ENCODE results near the gene HOXA9. TPM values are rescaled to one million over a fixed set of nuclear protein-coding genes. Genes with fewer than 3 reads are reported as not detected.

The HOXA9 gene
- total and polyA plus RNA-seq, 10 of the 15 experiments (the other 5 are each of a cell fraction or from before 2014, with no cell fraction given) = not detected

DNA sequence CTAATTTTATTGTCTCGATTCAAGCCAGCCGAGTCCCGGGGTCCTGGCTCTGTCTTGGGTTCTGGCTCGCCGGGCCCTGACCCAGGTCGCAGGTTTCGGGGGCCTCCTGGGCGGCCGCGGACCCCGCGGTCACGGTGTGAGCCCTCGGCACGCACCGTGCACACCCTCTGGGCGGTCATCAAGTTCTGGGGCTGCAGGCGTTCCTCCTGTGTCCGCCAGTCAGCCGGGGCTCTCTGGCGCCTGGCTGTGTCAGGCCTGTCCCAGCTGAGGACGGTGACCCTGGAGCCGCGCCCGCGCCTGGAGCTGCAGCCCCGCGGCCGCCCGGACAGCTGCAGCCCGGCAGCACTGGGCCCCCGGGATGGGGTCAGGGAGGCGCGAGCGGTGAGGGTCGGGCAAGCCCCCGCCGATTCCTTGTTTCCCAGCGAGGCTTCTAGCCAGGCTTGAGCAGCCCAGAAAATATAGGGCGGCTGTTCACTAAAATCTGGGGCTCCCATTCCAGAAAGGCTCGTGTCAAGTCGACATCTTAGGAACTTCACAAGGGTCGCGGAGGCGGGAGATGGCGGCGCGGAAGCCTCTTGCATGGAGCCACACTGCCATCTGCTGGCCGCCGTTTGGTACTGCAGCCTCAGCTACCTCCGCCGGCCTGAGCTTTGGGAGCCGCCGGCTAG is 4.7 kb downstream of the HOXA9 start (continued):
- TF ChIP-seq WRNIP1 (IDR thresholded peaks at IDR 0.05; ENCODE audit: borderline replicate concordance, low read depth, low read length) (no peak), SPI1 (IDR thresholded peaks at IDR 0.05; ENCODE audit: borderline replicate concordance, insufficient read depth, low read depth, low read length) (no peak), SIN3A (IDR thresholded peaks at IDR 0.05; ENCODE audit: low read depth, low read length) (no peak), NFIC (IDR thresholded peaks at IDR 0.05; ENCODE audit: low read depth, low read length) (no peak)

DNA sequence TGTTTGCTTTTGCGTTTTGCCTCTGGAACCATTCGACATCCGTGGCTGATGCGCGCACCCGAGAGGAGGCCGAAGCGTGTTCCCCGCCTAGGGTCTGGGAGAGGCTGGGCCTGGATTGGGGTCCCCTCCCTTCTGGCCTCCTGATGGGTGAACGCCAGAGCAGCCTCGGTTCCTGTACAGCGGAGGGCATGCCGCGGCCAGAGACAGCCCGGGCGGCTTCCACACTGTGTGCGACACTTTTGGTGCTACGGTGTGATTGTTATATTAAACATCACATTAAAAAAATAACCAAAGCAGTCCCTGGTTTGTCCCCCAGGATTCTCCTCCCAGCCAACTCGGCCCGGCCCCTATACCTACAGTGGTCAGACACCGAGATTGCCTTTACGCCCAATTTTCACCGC is 5.2 kb downstream of the HOXA9 start:
- ChIA-PET RAD21 (ENCODE audit: unreplicated experiment) (interaction anchor here (1.1 to 3.8 kb wide), 11 partner anchors 64 to 1267 kb away, joined by 4 to 46 read pairs (median 5); partner anchors contain the start of gene HOXA1), POLR2A (interaction anchor here (0.7 kb wide), 1 partner anchor 293 kb away, joined by 3 read pairs; no protein-coding TSS in a partner anchor), CTCF (interaction anchor here (0.8 to 4.6 kb wide), 23 partner anchors 10 to 1267 kb away, joined by 3 to 100 read pairs (median 7); partner anchors contain the start of gene HOXA3), SMC1A (ENCODE audit: uncharacterized antibody, unreplicated experiment) (interaction anchor here (1.0 to 2.2 kb wide), 8 partner anchors 10 to 1077 kb away, joined by 3 to 15 read pairs (median 6); no protein-coding TSS in a partner anchor)
- 3% methylated on average over 22 of the region's 23 CpGs for WGBS (ENCODE audit: insufficient coverage, insufficient replicate concordance, low lambda C conversion rate, missing lambda C conversion rate)
- no peaks in the 10 kb centered on the region for H4K20me1 ChIP-seq (ENCODE audit: control insufficient read depth, insufficient read depth)
- no peak for TF ChIP-seq MEF2A (IDR thresholded peaks at IDR 0.05; ENCODE audit: insufficient read depth, low read depth, low read length)
- TF ChIP-seq PAX5 (IDR thresholded peaks at IDR 0.05; ENCODE audit: borderline replicate concordance, low read depth, low read length) = no peak
- TF ChIP-seq, protein P1, sequence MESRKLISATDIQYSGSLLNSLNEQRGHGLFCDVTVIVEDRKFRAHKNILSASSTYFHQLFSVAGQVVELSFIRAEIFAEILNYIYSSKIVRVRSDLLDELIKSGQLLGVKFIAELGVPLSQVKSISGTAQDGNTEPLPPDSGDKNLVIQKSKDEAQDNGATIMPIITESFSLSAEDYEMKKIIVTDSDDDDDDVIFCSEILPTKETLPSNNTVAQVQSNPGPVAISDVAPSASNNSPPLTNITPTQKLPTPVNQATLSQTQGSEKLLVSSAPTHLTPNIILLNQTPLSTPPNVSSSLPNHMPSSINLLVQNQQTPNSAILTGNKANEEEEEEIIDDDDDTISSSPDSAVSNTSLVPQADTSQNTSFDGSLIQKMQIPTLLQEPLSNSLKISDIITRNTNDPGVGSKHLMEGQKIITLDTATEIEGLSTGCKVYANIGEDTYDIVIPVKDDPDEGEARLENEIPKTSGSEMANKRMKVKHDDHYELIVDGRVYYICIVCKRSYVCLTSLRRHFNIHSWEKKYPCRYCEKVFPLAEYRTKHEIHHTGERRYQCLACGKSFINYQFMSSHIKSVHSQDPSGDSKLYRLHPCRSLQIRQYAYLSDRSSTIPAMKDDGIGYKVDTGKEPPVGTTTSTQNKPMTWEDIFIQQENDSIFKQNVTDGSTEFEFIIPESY (IDR thresholded peaks at IDR 0.05) = no peak
- TF ChIP-seq TAF1 (IDR thresholded peaks at IDR 0.05; ENCODE audit: borderline replicate concordance, low read depth, low read length) = no peak
- TF ChIP-seq HDGF (IDR thresholded peaks at IDR 0.05) = no peak
- no peak for TF ChIP-seq SMC3 (IDR thresholded peaks at IDR 0.05; ENCODE audit: borderline replicate concordance, low read length)
- TF ChIP-seq, protein P2, sequence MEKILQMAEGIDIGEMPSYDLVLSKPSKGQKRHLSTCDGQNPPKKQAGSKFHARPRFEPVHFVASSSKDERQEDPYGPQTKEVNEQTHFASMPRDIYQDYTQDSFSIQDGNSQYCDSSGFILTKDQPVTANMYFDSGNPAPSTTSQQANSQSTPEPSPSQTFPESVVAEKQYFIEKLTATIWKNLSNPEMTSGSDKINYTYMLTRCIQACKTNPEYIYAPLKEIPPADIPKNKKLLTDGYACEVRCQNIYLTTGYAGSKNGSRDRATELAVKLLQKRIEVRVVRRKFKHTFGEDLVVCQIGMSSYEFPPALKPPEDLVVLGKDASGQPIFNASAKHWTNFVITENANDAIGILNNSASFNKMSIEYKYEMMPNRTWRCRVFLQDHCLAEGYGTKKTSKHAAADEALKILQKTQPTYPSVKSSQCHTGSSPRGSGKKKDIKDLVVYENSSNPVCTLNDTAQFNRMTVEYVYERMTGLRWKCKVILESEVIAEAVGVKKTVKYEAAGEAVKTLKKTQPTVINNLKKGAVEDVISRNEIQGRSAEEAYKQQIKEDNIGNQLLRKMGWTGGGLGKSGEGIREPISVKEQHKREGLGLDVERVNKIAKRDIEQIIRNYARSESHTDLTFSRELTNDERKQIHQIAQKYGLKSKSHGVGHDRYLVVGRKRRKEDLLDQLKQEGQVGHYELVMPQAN (conservative IDR thresholded peaks at IDR 0.05) = no peak
- no peak for TF ChIP-seq RB1 (IDR thresholded peaks at IDR 0.05; ENCODE audit: borderline replicate concordance)
- no peak for TF ChIP-seq TCF7 (IDR thresholded peaks at IDR 0.05; ENCODE audit: borderline replicate concordance)
- no peaks in the 10 kb centered on the region for H3K36me3 ChIP-seq (ENCODE audit: control insufficient read depth in 2 of 2, insufficient read depth in 2 of 2, low read length in 1 of 2)
- ATAC-seq (peak; percentile 49), DNase-seq (ENCODE audit: low read depth, low spot score) (no peak), FAIRE-seq (no peak)
- no TSS peak for BruUV-seq (replicated peaks)
- no peak overlapping the region for H3K27ac ChIP-seq (ENCODE audit: control insufficient read depth, insufficient read depth)
- H2AFZ ChIP-seq (ENCODE audit: control insufficient read depth, low read depth, low read length) = peak overlapping the region; percentile 91
- in situ Hi-C loops (cut with MboI) = loop anchor here (25.0 kb wide), 1 partner anchor 1073 kb away; no protein-coding TSS in a partner anchor
- peaks cover under 1% of the 10 kb centered on the region; the same call in 1 of the 3 replicates for H3K9me3 ChIP-seq (replicated peaks; ENCODE audit: control insufficient read depth, insufficient read depth, low read length)
- no peaks in the 10 kb centered on the region for H3K79me2 ChIP-seq (ENCODE audit: control insufficient read depth, insufficient read depth, low read length)
- H3K4me2 ChIP-seq (ENCODE audit: control insufficient read depth, insufficient read depth) = peak overlapping the region; percentile 90
- H3K9ac ChIP-seq (ENCODE audit: control insufficient read depth, insufficient read depth, low read length) = peak overlapping the region; percentile 30; the same call in 1 of the 2 replicates
- intact Hi-C loops (cut with micrococcal nuclease; ENCODE audit: unreplicated experiment) = loop anchor here (2.0 to 5.0 kb wide), 4 partner anchors 303 to 1268 kb away; no protein-coding TSS in a partner anchor
- peaks cover 21 to 40% of the 10 kb centered on the region in 2 experiments for H3K27me3 ChIP-seq (replicated peaks in 1 of 2; ENCODE audit: control insufficient read depth in 2 of 2, insufficient read depth in 2 of 2, low read length in 1 of 2)
- peak overlapping the region; percentile 72 for H3K4me3 ChIP-seq
- H3K4me1 ChIP-seq (ENCODE audit: control insufficient read depth, insufficient read depth, low read length) = no peaks in the 10 kb centered on the region

Measured in GM12878 (cell line).